PFSK-1 (cell line): ENCODE measurements around the gene FLT4.

ENCODE experiments used
- FOXP2 ChIP-seq: optimal IDR thresholded peaks from 2 replicates; pipeline ENCODE3; 2011; ENCODE audit warnings: borderline replicate concordance, control low read depth, inconsistent platforms; ENCODE audit not compliant: insufficient read depth; ENCODE audit errors: extremely low read length, extremely low read depth
- POLR2AphosphoS5 ChIP-seq: IDR thresholded peaks from 2 replicates; pipeline ENCODE4 v1.6.1; 2012; ENCODE audit warnings: low read depth, mild to moderate bottlenecking, control low read depth, low read length, moderate library complexity
- SIN3A ChIP-seq: IDR thresholded peaks from 2 replicates; pipeline ENCODE4 v1.6.1; 2012; ENCODE audit warnings: mild to moderate bottlenecking, low read length, moderate library complexity, borderline replicate concordance; ENCODE audit not compliant: insufficient read depth
- TAF1 ChIP-seq: IDR thresholded peaks from 2 replicates; pipeline ENCODE4 v1.6.1; 2012; ENCODE audit warnings: low read length, control low read depth, borderline replicate concordance; ENCODE audit not compliant: insufficient read depth
- TF ChIP-seq, protein P1 (sequence below), 2 experiments: IDR thresholded peaks; 2 replicates each; pipeline versions ENCODE4 v1.6.1 to v1.8.0; 2011 to 2012; ENCODE audit warnings: low read depth in 2 of 2, low read length in 2 of 2, control low read depth in 1 of 2, inconsistent platforms in 1 of 2, mild to moderate bottlenecking in 1 of 2, moderate library complexity in 1 of 2; ENCODE audit not compliant: insufficient read depth in 1 of 2

Gene FLT4

DNA sequence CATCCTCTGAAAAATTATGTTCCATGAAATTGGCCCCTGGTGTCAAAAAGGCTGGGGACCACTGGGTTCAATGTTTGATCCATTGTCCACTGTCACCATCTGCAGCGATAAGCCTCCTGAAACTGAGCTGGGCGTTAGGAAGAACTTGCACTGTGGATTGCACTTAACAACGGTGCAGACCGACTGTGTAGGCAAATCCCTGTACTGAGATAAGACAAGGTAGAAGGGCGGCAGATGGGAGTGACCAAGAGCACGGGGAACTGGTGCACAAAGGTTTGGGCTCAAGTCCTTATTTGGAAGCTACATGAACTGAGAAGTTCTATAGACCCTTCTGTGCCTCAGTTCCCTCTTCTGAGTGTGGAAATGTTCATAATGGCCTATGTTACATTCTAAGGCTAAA, 41.6 kb upstream of the FLT4 start:
- TF ChIP-seq TAF1: no peak
- TF ChIP-seq, protein P1, sequence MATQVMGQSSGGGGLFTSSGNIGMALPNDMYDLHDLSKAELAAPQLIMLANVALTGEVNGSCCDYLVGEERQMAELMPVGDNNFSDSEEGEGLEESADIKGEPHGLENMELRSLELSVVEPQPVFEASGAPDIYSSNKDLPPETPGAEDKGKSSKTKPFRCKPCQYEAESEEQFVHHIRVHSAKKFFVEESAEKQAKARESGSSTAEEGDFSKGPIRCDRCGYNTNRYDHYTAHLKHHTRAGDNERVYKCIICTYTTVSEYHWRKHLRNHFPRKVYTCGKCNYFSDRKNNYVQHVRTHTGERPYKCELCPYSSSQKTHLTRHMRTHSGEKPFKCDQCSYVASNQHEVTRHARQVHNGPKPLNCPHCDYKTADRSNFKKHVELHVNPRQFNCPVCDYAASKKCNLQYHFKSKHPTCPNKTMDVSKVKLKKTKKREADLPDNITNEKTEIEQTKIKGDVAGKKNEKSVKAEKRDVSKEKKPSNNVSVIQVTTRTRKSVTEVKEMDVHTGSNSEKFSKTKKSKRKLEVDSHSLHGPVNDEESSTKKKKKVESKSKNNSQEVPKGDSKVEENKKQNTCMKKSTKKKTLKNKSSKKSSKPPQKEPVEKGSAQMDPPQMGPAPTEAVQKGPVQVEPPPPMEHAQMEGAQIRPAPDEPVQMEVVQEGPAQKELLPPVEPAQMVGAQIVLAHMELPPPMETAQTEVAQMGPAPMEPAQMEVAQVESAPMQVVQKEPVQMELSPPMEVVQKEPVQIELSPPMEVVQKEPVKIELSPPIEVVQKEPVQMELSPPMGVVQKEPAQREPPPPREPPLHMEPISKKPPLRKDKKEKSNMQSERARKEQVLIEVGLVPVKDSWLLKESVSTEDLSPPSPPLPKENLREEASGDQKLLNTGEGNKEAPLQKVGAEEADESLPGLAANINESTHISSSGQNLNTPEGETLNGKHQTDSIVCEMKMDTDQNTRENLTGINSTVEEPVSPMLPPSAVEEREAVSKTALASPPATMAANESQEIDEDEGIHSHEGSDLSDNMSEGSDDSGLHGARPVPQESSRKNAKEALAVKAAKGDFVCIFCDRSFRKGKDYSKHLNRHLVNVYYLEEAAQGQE (IDR thresholded peaks at IDR 0.05; ENCODE audit: insufficient read depth in 1 of 2, low read depth in 2 of 2, low read length in 2 of 2): no peak

DNA sequence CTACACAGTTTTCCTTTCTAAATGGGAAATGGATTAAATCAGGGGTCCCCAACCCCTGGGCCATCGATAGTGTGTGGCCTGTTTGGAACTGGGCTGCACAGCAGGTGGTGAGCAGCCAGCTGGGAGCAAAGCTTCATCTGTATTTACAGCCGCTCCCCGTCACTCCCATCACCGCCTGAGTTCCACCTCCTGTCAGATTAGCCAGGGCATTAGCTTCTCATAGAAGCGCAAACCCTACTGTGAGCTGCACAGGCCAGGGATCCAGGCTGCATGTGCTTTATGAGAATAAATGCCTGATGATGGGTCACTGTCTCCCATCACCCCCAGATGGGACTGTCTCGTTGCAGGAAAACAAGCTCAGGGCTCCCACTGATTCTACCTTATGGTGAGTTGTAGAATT, 41.2 kb upstream of the FLT4 start:
- TF ChIP-seq SIN3A (no peak), TAF1 (no peak), FOXP2 (no peak), POLR2AphosphoS5 (no peak)
- TF ChIP-seq, protein P1 (IDR thresholded peaks at IDR 0.05; ENCODE audit: insufficient read depth in 1 of 2, low read depth in 2 of 2, low read length in 2 of 2): no peak

DNA sequence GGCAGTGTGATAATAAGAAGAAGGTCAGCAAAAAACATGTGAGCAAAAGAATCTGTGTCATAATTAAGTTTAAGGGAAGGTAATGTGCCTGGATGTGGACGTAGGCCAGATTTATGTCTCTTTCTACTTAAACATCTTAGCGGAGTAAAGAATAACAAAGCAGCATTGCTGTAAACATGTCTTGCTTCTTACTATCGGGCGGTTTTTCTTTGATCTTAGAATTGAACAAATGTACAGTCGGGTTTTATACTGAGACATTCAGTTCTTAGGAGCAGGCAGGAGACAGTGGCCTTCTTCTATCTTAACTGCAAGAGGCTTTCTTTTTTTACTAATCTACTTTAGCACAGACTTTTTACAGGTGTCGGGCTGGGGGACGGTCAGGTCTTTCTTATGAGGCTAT, 40.4 kb upstream of the FLT4 start:
- TF ChIP-seq SIN3A (no peak), POLR2AphosphoS5 (no peak), TAF1 (no peak), FOXP2 (no peak)
- TF ChIP-seq, protein P1 (IDR thresholded peaks at IDR 0.05; ENCODE audit: insufficient read depth in 1 of 2, low read depth in 2 of 2, low read length in 2 of 2): no peak

DNA sequence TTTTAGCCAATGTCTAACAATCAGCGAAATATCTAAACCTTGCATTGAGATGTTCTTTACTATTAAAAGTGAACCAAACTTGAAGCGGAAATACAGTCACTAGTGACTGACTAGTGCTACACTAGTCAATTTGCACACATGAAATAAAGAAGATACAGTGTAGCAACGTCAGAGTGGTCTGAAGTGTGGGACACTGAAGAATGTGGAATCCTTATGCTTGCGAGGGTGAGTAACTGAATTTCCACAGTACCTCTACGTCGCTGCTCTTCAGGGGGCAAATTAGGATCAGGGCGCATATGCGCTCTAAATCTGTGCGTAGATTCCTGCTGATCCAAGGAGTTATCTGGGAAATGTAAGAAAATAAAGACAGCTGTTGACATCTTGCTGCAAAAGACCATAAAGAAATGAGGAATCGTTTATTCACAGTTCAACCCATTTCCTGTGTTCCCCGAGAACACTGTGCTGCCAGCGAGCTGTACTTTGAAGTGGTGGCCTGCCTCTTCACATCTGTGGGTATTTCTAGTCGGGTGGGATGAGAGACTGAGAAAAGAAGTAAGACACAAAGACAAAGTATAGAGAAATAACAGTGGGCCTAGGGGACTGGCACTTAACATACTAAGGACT, 39.8 kb upstream of the FLT4 start:
- TF ChIP-seq, protein P1 (IDR thresholded peaks at IDR 0.05; ENCODE audit: insufficient read depth in 1 of 2, low read depth in 2 of 2, low read length in 2 of 2): no peak
- no peak for TF ChIP-seq TAF1
- no peak for TF ChIP-seq POLR2AphosphoS5
- TF ChIP-seq FOXP2: no peak
- TF ChIP-seq SIN3A: no peak

DNA sequence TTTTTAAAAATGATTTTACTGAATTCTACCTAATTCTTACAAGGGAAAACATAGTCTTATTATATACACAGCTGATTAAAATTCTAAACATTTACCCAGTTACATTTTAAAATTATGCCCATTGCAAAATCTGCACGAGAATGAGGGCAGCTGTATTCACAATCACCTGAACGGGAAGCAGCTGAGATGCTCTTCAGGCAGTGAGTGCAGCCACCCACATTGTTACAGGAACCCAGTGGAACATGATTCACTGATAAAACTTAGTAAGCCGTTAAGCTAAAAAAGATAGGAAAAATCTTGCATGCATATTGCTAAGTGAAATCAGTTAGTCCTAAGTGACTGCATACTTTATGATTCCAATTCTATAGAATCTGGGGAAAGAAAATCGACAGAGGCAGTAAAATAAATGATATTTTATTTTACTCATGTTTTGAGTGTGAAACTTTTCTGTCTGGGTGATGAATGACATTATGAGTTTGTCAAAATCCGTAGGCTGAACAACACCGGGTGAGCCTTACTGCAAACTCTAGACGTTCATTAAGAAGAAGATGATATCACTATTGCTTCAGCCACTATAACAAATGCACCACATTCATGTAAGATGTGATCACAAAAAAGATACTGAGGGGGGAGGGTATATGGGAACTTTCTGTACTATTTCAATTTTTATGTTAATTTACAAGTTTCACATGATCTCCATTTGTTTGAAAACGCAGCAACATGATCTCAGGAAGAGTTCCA, 39.1 kb upstream of the FLT4 start:
- no peak for TF ChIP-seq SIN3A
- TF ChIP-seq FOXP2: no peak
- no peak for TF ChIP-seq POLR2AphosphoS5
- TF ChIP-seq TAF1: no peak
- TF ChIP-seq, protein P1 (IDR thresholded peaks at IDR 0.05; ENCODE audit: insufficient read depth in 1 of 2, low read depth in 2 of 2, low read length in 2 of 2): no peak
